ENCODE data around the gene TRIM26. TPM values are rescaled to one million over a fixed set of nuclear protein-coding genes. Genes with fewer than 3 reads are reported as not detected.

The TRIM26 gene
- total and polyA plus RNA-seq, 2 donors (not counting 3 experiments of a cell fraction or from before 2014, with no cell fraction given) = 30.4 to 34.5 TPM

DNA sequence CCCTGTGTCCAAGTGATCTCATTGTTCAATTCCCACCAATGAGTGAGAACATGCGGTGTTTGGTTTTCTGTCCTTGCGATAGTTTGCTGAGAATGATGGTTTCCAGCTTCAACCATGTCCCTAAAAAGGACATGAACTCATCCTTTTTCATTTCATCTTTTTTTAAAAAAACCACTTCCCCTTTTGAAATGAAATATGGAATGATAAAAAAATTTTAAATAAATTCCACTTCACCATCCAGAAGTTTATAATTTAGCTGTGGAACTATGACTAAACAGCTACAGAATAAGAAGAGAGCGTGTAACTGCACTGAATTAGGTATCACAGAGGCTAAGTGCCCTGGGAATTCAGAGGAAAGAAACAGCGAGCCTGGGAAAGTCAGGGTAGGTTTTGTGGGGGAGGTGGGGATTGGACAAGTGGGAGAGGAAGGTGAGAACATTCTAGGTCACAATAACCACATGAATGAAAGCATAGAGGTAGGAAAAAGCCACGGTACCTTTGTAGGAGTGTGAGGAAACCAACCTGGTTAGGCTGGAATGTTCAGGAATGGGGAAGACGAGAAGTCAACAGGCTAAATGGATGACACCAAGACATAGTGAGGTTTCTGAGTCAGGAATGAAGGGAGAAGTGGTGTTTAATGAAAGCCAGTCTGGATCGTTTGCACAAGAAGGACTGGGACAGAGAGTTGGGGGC is 63.2 kb downstream of the TRIM26 start:
- no peaks in the 10 kb centered on the region for H3K36me3 ChIP-seq (ENCODE audit: control insufficient read depth in 2 of 2, extremely low read depth in 1 of 2, insufficient read depth in 2 of 2, low read length in 2 of 2)
- H3K4me3 ChIP-seq (replicated peaks in 1 of 3; ENCODE audit: insufficient read depth in 1 of 3, low read depth in 1 of 3, low read length in 3 of 3) = no peak overlapping the region
- H3K4me1 ChIP-seq (ENCODE audit: control insufficient read depth, extremely low read depth, insufficient read depth, low read length) = no peaks in the 10 kb centered on the region
- FAIRE-seq (no peak), DNase-seq (ENCODE audit: low read depth, low spot score) (no peak)
- no peak overlapping the region for H2AFZ ChIP-seq (ENCODE audit: low read depth, low read length)
- H3K9me3 ChIP-seq (replicated peaks; ENCODE audit: control insufficient read depth, insufficient read depth, low read length) = no peaks in the 10 kb centered on the region
- no peak overlapping the region for H3K27ac ChIP-seq (ENCODE audit: insufficient read depth, low read depth, low read length)
- H3K9ac ChIP-seq (replicated peaks; ENCODE audit: extremely low read depth, insufficient read depth, low read length) = no peak overlapping the region
- ChIA-PET CTCF (no interaction called here), POLR2A (no interaction called here)
- no TSS peak for BruUV-seq (replicated peaks)
- peaks cover 3 to 8% of the 10 kb centered on the region in 2 experiments for H3K27me3 ChIP-seq (ENCODE audit: control insufficient read depth in 2 of 2, insufficient read depth in 2 of 2, low read length in 2 of 2)
- TF ChIP-seq MAX (IDR thresholded peaks at IDR 0.05; ENCODE audit: insufficient read depth, insufficient read length) = no peak
- intact Hi-C loops (cut with micrococcal nuclease) (no loop called here), dilution Hi-C loops (cut with MboI; ENCODE audit: extremely low pct_ligation_motif_present, low sequenced_read_pairs) (no loop called here)
- H3K79me2 ChIP-seq (ENCODE audit: control insufficient read depth, insufficient read depth, low read length) = no peaks in the 10 kb centered on the region
- no peaks in the 10 kb centered on the region for H3K9me1 ChIP-seq (replicated peaks; ENCODE audit: control insufficient read depth, extremely low read depth, insufficient read depth, low read length)
- H3K4me2 ChIP-seq (ENCODE audit: insufficient read depth, low read length) = no peak overlapping the region
- no peaks in the 10 kb centered on the region for H4K20me1 ChIP-seq (replicated peaks; ENCODE audit: control insufficient read depth, extremely low read depth, insufficient read depth, low read length)

DNA sequence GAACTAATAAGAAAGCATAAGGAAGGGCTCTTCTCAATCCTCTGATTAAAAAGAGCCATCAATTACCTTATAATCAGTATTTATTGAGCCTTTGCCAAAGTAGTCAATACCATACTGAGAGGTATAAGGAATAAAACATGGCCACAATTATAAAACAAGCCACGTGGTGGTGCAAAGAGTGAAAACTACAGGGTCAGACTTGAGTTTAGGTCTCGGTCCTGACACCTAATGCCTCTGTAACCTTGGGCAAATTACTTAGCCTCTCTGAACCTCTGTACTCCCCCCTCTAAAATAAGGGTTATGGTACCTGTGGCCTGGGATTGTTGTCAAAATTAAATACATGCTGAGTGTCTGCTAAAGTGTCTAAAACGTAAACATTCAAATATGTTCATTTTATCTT is 64.0 kb downstream of the TRIM26 start:
- TF ChIP-seq JUN (IDR thresholded peaks at IDR 0.05; ENCODE audit: borderline replicate concordance, insufficient read depth, insufficient read length, low read depth) = no peak
- no peak for TF ChIP-seq GATA2 (IDR thresholded peaks at IDR 0.05; ENCODE audit: insufficient read depth, insufficient read length, low read depth, low read length)
- no peak for TF ChIP-seq POLR2A (IDR thresholded peaks at IDR 0.05; ENCODE audit: low read depth, low read length)
- TF ChIP-seq MYC (IDR thresholded peaks at IDR 0.05; ENCODE audit: low read depth, low read length) = no peak
- TF ChIP-seq, protein P1, sequence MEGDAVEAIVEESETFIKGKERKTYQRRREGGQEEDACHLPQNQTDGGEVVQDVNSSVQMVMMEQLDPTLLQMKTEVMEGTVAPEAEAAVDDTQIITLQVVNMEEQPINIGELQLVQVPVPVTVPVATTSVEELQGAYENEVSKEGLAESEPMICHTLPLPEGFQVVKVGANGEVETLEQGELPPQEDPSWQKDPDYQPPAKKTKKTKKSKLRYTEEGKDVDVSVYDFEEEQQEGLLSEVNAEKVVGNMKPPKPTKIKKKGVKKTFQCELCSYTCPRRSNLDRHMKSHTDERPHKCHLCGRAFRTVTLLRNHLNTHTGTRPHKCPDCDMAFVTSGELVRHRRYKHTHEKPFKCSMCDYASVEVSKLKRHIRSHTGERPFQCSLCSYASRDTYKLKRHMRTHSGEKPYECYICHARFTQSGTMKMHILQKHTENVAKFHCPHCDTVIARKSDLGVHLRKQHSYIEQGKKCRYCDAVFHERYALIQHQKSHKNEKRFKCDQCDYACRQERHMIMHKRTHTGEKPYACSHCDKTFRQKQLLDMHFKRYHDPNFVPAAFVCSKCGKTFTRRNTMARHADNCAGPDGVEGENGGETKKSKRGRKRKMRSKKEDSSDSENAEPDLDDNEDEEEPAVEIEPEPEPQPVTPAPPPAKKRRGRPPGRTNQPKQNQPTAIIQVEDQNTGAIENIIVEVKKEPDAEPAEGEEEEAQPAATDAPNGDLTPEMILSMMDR (IDR thresholded peaks at IDR 0.05; ENCODE audit: extremely low read depth in 1 of 2, insufficient read depth in 1 of 2, low read depth in 1 of 2, low read length in 2 of 2) = no peak
- no peak for TF ChIP-seq EZH2 (IDR thresholded peaks at IDR 0.05; ENCODE audit: borderline replicate concordance, low read depth, low read length, severe bottlenecking)
- TF ChIP-seq FOS (IDR thresholded peaks at IDR 0.05; ENCODE audit: borderline replicate concordance, insufficient read depth, low read length) = no peak
- no peak for TF ChIP-seq POLR2AphosphoS5 (IDR thresholded peaks at IDR 0.05; ENCODE audit: insufficient read depth, low read depth, low read length)
- TF ChIP-seq MAX (IDR thresholded peaks at IDR 0.05; ENCODE audit: insufficient read depth, insufficient read length) = no peak
- H3K9me1 ChIP-seq (replicated peaks; ENCODE audit: control insufficient read depth, extremely low read depth, insufficient read depth, low read length) = no peaks in the 10 kb centered on the region
- H3K9me3 ChIP-seq (replicated peaks; ENCODE audit: control insufficient read depth, insufficient read depth, low read length) = no peaks in the 10 kb centered on the region
- peaks cover 10 to 13% of the 10 kb centered on the region in 2 experiments for H3K27me3 ChIP-seq (ENCODE audit: control insufficient read depth in 2 of 2, insufficient read depth in 2 of 2, low read length in 2 of 2)
- H3K4me2 ChIP-seq (ENCODE audit: insufficient read depth, low read length) = no peak overlapping the region
- no peaks in the 10 kb centered on the region for H4K20me1 ChIP-seq (replicated peaks; ENCODE audit: control insufficient read depth, extremely low read depth, insufficient read depth, low read length)
- CTCF ChIA-PET = no interaction called here
- POLR2A ChIA-PET = no interaction called here
- no TSS peak for BruUV-seq (replicated peaks)
- DNase-seq (ENCODE audit: low read depth, low spot score) = no peak
- no peak overlapping the region for H3K9ac ChIP-seq (replicated peaks; ENCODE audit: extremely low read depth, insufficient read depth, low read length)
- no peak overlapping the region for H3K27ac ChIP-seq (ENCODE audit: insufficient read depth, low read depth, low read length)
- dilution Hi-C loops (cut with MboI; ENCODE audit: extremely low pct_ligation_motif_present, low sequenced_read_pairs) (no loop called here), intact Hi-C loops (cut with micrococcal nuclease) (no loop called here)
- no peak for FAIRE-seq
- H3K4me1 ChIP-seq (ENCODE audit: control insufficient read depth, extremely low read depth, insufficient read depth, low read length) = no peaks in the 10 kb centered on the region
- H3K79me2 ChIP-seq (ENCODE audit: control insufficient read depth, insufficient read depth, low read length) = no peaks in the 10 kb centered on the region
- H2AFZ ChIP-seq (ENCODE audit: low read depth, low read length) = no peak overlapping the region
- no peak overlapping the region for H3K4me3 ChIP-seq (replicated peaks in 1 of 3; ENCODE audit: insufficient read depth in 1 of 3, low read depth in 1 of 3, low read length in 3 of 3)
- H3K36me3 ChIP-seq (ENCODE audit: control insufficient read depth in 2 of 2, extremely low read depth in 1 of 2, insufficient read depth in 2 of 2, low read length in 2 of 2) = no peaks in the 10 kb centered on the region
